Panc1 (cell line): ENCODE data around the gene FBLN1. TPM values are rescaled to one million over a fixed set of nuclear protein-coding genes. Genes with fewer than 3 reads are reported as not detected.
"Not testable (repeated sequence)": the region's sequence is repeated elsewhere in the genome, so short reads cannot be mapped to it uniquely, and the experiment has no call there.

Source experiments
- ATAC-seq: fragments of 200-7000 bp; cut with Tn5 transposase; 2 replicates; pipeline ENCODE4 v1.9.1; 2020; ENCODE audit warnings: mild to moderate bottlenecking, moderate library complexity
- BruUV-seq: library from RNA; stranded (reverse); fragments of 400-500 nt; replicated peaks from 2 replicates; lab custom pipeline; 2021; lab: Mats Ljungman, UMichigan
- CTCF ChIA-PET: fragments of 300-600 bp; sonication (Branson Sonifier 250); formaldehyde crosslinking; loops from one replicate; lab custom pipeline; 2022; ENCODE audit warnings: antibody characterized with exemption; lab: Charles Lee
- POLR2A ChIA-PET: fragments of 300-600 bp; sonication (Branson Sonifier 250); formaldehyde crosslinking; loops from one replicate; lab custom pipeline; 2022; ENCODE audit warnings: antibody characterized with exemption; lab: Charles Lee
- DNase-seq: peaks from one replicate; pipeline ENCODE4 v3.0.0-alpha.2; 2010; ENCODE audit warnings: low read depth, low spot score
- H3K27ac ChIP-seq: 2 replicates; pipeline ENCODE4 v1.5.1; 2011; ENCODE audit warnings: mild to moderate bottlenecking, low read length, inconsistent platforms
- H3K27me3 ChIP-seq: fragments of 200-500 bp; sonication (Bioruptor generic); 2 replicates; pipeline ENCODE4 v1.6.0; 2014; ENCODE audit warnings: low read length, inconsistent platforms; ENCODE audit not compliant: control insufficient read depth, insufficient read depth
- H3K36me3 ChIP-seq: fragments of 200-500 bp; sonication (Bioruptor generic); 2 replicates; pipeline ENCODE4 v1.5.1; 2014; ENCODE audit warnings: inconsistent platforms, mild to moderate bottlenecking, low read length, moderate library complexity; ENCODE audit not compliant: control insufficient read depth, insufficient read depth
- H3K4me1 ChIP-seq: 2 replicates; pipeline ENCODE4 v1.5.1; 2011; ENCODE audit warnings: inconsistent platforms, mild to moderate bottlenecking, low read length, moderate library complexity; ENCODE audit not compliant: control insufficient read depth, insufficient read depth
- H3K4me3 ChIP-seq, 2 experiments: 2 replicates each; pipeline ENCODE4 v1.5.1; 2011 to 2012; ENCODE audit warnings: low read depth in 2 of 2, low read length in 2 of 2, mild to moderate bottlenecking in 2 of 2, inconsistent platforms in 1 of 2, moderate library complexity in 1 of 2
- H3K9me3 ChIP-seq: fragments of 200-500 bp; sonication (Bioruptor generic); 2 replicates; pipeline ENCODE4 v1.5.1; 2014; ENCODE audit warnings: low read depth, mild to moderate bottlenecking, inconsistent platforms, low read length, moderate library complexity; ENCODE audit not compliant: control insufficient read depth, insufficient read depth
- in situ Hi-C: cut with HindIII; loops from 2 replicates; pipeline ENCODE4 v1.10.0; 2016; ENCODE audit warnings: low sequenced_read_pairs, low pct_unique_long_range_greater_than_20kb
- intact Hi-C: fragments of 100-400 bp; cut with micrococcal nuclease; formaldehyde crosslinking; loops from one replicate; pipeline ENCODE4 v1.10.0; 2022; ENCODE audit not compliant: unreplicated experiment
- total RNA-seq: library from RNA; stranded (reverse); gene quantifications from one replicate; pipeline ENCODE4 v1.2.1, GENCODE V29; 2021; ENCODE audit not compliant: unreplicated experiment
- TF ChIP-seq, protein P1 (sequence below): fragments of 450-650 bp; IDR thresholded peaks from 2 replicates; pipeline ENCODE4 v1.5.1; 2017; ENCODE audit warnings: mild to moderate bottlenecking
- TF ChIP-seq, protein P2 (sequence below), 2 experiments: IDR thresholded peaks; 2 replicates each; pipeline ENCODE4 v1.6.1; 2011 to 2012; ENCODE audit warnings: low read depth in 2 of 2, control low read depth in 1 of 2, low read length in 1 of 2, mild to moderate bottlenecking in 1 of 2, moderate library complexity in 1 of 2; ENCODE audit not compliant: insufficient read depth in 1 of 2

Gene FBLN1
- total RNA-seq, 1 experiment from 2014 or later = 143 TPM

DNA sequence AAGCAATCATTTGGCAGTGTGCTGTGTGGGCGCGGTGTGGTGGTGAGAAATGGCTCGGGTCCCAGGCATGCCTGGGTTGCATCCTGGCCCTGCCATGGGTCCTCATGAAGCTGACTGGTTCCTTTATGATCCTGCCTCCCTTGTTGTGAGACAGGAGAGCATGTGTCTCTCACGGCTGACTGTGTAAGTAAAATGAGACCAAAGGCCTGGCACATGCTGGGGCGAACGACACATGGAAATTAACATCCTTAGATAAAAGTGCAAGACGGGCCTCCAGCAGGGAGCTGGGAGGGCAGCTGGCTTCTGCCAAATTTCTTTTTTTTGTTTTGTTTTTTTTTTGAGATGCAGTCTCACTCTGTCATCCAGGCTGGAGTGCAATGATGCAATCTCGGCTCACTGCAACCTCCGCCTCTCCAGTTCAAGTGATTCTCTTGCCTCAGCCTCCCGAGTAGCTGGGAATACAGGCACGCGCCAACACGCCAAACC is 9.4 kb upstream of the FBLN1 start:
- CTCF ChIA-PET = no interaction called here
- Histone ChIP-seq H3K27ac (no peak overlapping the region), H3K9me3 (peaks cover 2% of the 10 kb centered on the region; the same call in 1 of the 2 replicates), H3K36me3 (no peaks in the 10 kb centered on the region), H3K27me3 (no peaks in the 10 kb centered on the region), H3K4me1 (no peaks in the 10 kb centered on the region; the same call in 1 of the 2 replicates), H3K4me3 (no peak overlapping the region)
- ATAC-seq = no peak
- TF ChIP-seq, protein P1, sequence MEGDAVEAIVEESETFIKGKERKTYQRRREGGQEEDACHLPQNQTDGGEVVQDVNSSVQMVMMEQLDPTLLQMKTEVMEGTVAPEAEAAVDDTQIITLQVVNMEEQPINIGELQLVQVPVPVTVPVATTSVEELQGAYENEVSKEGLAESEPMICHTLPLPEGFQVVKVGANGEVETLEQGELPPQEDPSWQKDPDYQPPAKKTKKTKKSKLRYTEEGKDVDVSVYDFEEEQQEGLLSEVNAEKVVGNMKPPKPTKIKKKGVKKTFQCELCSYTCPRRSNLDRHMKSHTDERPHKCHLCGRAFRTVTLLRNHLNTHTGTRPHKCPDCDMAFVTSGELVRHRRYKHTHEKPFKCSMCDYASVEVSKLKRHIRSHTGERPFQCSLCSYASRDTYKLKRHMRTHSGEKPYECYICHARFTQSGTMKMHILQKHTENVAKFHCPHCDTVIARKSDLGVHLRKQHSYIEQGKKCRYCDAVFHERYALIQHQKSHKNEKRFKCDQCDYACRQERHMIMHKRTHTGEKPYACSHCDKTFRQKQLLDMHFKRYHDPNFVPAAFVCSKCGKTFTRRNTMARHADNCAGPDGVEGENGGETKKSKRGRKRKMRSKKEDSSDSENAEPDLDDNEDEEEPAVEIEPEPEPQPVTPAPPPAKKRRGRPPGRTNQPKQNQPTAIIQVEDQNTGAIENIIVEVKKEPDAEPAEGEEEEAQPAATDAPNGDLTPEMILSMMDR = no peak
- TF ChIP-seq, protein P2, sequence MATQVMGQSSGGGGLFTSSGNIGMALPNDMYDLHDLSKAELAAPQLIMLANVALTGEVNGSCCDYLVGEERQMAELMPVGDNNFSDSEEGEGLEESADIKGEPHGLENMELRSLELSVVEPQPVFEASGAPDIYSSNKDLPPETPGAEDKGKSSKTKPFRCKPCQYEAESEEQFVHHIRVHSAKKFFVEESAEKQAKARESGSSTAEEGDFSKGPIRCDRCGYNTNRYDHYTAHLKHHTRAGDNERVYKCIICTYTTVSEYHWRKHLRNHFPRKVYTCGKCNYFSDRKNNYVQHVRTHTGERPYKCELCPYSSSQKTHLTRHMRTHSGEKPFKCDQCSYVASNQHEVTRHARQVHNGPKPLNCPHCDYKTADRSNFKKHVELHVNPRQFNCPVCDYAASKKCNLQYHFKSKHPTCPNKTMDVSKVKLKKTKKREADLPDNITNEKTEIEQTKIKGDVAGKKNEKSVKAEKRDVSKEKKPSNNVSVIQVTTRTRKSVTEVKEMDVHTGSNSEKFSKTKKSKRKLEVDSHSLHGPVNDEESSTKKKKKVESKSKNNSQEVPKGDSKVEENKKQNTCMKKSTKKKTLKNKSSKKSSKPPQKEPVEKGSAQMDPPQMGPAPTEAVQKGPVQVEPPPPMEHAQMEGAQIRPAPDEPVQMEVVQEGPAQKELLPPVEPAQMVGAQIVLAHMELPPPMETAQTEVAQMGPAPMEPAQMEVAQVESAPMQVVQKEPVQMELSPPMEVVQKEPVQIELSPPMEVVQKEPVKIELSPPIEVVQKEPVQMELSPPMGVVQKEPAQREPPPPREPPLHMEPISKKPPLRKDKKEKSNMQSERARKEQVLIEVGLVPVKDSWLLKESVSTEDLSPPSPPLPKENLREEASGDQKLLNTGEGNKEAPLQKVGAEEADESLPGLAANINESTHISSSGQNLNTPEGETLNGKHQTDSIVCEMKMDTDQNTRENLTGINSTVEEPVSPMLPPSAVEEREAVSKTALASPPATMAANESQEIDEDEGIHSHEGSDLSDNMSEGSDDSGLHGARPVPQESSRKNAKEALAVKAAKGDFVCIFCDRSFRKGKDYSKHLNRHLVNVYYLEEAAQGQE (IDR thresholded peaks at IDR 0.05; ENCODE audit: insufficient read depth in 1 of 2, low read depth in 2 of 2, low read length in 1 of 2) = no peak
- no peak for DNase-seq
- intact Hi-C loops (no loop called here), in situ Hi-C loops (no loop called here)
- no TSS peak for BruUV-seq
- POLR2A ChIA-PET = interaction anchor here (0.7 kb wide), 1 partner anchor 49 kb away, joined by 5 read pairs; no protein-coding TSS in a partner anchor

DNA sequence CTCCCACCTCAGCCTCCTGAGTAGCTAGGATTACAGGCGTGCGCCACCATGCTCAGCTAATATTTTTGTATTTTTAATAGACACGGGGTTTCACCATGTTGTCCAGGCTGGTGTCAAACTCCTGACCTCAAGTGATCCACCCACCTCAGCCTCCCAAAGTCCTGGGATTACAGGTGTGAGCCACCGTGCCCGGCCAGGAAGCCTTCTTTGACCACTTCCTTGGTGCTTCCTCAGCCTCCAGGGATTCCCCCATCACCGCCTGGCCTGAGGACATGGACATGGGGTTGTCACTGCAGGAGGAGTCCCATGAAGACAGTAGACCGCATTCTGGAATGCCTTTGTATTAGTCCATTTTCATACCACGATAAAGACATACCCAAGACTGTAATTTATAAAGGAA is 8.4 kb upstream of the FBLN1 start:
- ATAC-seq, DNase-seq, intact Hi-C loops, POLR2A ChIA-PET, H3K9me3 ChIP-seq, H3K27ac ChIP-seq, in situ Hi-C loops, H3K4me1 ChIP-seq, BruUV-seq, H3K36me3 ChIP-seq, H3K4me3 ChIP-seq, H3K27me3 ChIP-seq: not testable (repeated sequence)
- CTCF ChIA-PET = interaction anchor here (0.6 kb wide), 1 partner anchor 134 kb away, joined by 5 read pairs; no protein-coding TSS in a partner anchor

DNA sequence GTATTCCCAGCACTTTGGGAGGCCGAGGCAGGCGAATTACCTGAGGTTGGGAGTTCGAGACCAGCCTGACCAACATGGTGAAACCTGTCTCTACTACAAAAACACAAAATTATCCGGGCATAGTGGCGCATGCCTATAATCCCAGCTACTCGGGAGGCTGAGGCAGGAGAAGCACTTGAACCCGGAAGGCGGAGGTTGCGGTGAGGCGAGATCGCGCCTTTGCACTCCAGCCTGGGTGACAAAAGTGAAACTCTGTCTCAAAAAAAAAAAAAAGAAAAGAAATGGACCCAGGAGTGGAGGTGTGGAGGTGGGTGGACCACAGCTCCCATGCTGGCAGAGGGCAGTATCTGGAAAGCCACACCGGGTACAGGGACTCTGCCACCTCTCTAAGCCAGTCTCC is 7.1 kb upstream of the FBLN1 start:
- H3K27ac ChIP-seq, BruUV-seq, H3K4me3 ChIP-seq, ATAC-seq, DNase-seq, H3K4me1 ChIP-seq, POLR2A ChIA-PET, H3K36me3 ChIP-seq, in situ Hi-C loops, H3K9me3 ChIP-seq, H3K27me3 ChIP-seq, intact Hi-C loops, CTCF ChIA-PET: not testable (repeated sequence)
